NCI-H82 (cell line): ENCODE results near the gene TBRG4.
"Not testable (repeated sequence)": the region's sequence is repeated elsewhere in the genome, so short reads cannot be mapped to it uniquely, and the experiment has no call there.

Source experiments
- DNase-seq: peaks from one replicate; lab custom pipeline; 2025; lab: John Stamatoyannopoulos, UW

TBRG4 gene

DNA sequence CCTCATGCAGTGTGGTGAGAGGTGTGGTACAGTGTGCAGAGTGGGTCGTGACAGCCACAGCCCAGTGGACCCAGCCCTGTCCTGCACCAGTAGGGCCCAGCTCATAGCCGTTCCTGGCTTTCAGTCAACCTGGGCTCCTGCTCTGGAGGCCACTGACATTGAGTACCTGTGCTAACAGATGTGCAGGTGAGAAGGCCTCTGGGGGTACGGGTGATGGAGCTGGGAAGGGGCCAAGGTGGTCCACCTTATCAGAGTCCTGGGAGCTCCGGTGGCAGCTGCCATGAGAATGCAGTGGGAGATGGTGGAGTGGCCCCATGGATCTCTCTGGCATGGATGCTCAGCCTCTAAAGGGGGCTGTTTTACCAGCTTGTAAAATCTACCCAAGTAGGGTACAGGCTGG lies 6.1 kb upstream of the TBRG4 start:
- DNase-seq = no peak

DNA sequence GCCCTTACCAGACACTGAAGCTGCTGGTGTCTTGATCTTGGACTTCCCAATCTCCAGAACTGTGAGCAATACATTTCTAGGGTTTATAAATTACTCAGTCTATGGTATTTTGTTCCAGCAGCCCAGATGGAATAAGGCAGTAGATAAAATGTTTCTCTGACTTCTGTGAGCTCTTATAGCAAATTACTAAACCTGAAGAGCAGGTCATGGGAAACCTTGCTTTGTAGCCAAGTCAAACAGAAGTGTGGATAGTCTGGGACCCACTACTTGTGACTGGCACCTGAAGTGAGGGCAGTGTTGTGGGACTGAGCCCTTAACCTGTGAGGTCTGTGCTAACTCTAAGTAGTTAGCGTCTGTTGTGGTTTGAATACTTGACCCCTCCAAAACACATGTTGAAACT lies 4.6 kb upstream of the TBRG4 start:
- no peak for DNase-seq

DNA sequence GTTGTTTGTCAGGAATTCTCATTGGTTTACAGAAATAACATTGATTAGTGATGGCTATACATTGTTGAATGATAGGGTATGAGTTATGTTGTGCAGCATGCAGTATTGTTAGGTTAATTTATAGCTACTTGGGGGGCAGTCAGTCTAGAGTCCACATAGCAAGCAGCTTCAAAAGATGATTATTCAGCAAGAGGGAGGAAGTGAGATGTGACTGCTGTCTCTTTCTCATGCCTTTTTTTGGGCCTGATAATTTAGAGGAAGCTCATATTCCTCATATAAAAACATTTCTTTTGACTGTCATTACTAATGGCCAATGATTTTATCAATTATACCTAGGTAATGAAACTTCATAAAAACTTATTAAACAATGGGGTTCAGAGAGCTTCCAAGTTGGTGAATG lies 3.4 kb upstream of the TBRG4 start:
- no peak for DNase-seq

DNA sequence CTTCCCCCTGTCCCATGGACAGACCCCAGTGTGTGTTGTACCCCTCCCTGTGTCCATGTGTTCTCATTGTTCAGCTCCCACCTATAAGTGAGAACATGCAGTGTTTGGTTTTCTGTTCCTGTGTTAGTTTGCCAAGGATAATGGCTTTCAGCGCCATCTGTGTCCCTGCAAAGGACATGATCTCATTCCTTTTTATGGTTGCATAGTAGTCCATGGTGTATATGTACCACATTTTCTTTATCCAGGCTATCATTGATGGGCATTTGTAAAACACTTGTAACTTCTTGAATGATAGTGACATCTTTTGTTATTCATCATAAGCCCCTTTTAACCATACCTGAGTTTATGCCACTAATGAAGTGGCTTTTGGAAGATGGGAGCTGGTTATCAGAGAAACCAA lies 2.8 kb upstream of the TBRG4 start:
- not testable (repeated sequence) for DNase-seq

DNA sequence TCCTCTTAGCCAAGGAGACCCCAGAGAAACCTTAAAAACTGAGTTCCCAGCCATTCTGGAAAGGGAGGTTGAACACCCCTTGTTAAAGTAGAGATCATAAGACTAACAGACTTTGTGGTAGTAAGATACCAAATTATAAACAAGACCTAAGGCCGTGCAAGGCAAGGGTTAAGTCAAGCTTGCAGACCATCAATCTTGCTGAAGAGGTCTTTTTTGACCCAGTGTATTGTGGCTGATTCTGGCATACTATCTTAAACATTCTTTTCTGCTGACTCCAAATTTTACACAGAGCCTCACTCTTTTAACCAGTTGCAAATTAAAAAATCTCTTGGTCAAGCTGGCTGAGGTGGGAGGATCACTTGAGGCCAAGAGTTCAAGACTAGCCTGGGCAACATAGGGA lies 1.2 kb upstream of the TBRG4 start:
- DNase-seq = no peak

DNA sequence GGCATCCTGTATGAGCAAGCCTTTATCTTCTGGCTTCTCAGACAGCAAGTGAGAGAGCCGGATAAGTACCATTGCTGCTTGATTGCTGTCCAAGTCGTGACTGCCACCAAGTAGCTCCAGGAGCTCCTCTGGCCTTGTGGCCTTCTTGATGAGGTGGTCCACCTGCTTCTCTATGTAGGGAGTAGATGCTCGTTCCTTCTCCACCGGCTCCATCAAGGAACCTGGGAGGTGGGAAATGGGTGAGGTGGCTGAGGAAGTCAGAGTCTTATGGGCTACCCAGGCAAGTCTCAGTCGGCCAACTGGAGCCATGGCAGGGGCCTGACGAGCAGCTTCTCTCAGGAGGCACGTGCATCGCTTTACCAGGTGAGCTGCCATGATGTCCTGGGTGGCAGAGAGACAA lies 2.6 kb downstream of the TBRG4 start:
- no peak for DNase-seq

DNA sequence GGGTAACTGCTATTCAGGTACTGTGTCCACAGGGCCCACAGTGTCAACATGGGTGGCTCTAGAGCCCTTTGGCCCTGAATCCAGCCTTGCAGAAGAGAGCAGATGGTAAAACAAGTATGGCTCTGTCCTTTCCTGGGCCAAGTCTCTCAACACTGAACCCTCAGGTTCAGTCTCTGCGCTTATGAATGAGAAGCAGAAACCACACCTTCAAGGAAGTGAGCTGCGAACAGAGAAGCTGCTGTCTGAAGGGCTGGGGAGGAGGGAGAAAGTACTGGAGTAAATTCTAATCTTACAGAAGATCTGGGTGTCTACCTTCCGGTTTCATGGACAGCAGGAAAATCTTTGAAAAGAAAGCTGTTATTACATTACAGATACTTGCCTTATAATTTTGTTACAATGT lies 4.1 kb downstream of the TBRG4 start:
- no peak for DNase-seq

DNA sequence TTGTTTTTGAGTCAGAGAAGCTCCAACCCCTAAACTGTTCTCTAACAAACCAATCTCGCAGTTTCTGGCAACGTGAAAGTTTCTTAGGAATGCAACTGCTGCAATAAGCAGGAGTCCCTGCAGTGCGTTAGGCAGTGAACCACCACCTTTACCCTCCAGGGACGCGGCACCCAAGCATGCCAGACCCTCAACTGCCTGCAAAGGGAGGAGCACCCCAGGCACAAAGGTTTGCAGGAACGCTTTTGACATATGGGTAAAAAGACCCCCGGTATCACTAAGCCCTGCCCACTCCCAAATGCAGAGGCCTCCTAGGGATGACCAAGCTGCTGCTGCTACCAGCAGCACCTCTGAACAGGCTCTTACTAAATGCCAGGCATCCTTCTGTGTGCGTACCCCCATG lies 4.7 kb downstream of the TBRG4 start:
- no peak for DNase-seq

DNA sequence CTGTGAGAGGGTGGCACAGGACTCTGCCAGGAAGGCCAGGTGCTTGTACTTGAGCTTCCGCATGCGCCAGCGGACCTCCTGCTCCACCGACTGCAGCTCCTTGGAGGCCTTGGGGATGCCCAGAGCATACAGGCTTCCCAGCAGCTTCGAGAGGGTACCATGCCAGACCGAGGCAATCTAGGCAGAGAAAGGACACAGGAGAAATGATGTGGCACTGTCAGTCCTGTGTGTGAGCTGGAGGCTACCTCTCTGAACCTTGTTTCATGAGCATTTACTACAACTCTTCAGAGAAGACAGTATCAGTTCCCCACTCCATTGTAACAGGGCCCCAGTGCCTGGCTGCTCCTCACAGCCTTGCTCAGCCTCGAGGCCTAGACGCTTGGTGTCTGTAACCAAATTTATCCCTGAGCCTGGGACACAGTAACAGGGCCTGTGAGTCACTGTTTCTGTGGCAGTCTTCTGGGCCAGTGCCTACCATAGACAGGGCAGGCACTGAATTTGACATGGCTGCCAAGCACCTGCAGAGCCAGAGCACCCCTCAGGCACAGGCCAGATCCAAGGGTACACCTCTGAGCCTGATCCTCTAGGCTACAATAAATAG lies 5.8 kb downstream of the TBRG4 start:
- no peak for DNase-seq

DNA sequence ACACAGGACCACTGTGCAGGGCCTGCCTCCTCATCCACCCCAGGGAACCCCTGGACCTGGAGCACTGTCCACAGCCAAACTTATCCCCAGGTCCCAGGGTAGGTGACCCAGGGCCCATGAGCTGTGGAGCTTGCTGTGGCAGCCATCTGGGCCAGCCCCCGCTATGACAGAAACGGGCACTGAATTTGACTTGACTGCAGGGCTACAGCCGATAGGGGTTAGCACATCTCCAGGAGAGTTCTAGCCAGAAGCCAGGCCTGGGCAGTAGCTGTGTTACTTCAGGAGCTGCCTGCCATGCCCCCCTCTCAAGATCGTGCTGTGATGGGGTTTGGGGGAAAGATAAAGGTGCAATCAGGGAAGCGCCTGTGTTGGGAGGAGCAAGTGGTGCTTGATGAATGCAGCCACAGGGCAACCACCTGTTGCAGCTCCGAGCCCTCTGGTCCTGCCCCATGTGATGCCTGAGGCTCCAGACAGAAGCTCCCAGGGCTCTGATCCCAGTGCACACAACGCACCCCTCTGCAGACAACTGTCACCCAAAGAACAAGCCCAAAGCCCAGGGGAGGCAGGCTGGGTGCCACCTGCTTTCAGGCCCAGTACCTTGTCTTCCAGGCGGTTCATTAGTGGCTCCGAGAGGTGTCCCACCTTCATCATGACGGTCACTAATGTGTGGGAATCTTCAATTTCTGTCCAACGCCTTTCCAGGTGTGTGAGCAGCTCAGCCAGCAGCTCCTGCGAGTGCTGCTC lies 6.5 kb downstream of the TBRG4 start:
- DNase-seq = no peak

DNA sequence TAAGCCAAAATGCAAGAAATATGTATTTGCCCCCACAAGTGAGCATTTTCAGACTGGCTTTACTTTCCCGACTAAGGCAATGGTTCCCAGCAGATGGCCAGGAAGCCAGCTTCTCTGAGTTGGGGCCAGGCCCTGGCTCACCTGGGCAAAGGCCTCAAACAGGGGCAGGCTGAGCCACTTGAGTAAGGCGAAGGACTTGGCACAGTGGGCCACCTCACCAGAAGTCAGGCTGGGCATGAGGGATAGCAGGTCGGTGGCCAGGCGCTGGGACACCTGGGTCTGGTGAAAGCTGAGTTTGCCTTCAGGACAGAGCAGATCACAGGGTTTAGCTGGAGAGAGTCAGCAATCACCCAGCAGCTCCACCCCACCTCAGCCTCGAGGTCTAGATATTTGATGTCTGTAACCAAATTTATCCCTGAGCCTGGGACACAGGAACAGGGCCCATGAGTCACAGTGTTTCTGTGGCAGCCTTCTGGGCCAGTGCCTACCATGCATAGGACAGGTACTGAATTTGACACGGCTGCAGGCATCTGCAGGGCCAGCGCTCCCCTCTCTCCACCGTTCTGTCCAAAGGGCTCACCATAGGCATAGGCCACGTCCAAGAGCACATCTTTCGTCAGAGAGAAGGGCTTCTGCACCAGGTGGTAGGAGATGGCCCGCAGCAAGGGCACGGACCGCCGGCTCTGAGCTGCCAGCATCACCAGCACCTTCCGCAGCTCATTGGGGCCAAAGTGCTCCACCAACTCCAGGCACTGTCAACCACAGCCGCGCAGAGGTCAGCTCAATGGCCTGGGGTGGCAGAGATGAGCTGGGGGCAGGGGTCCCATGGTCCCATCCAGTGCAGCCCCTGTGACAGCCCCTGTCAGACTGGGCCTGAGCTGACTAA lies 7.3 kb downstream of the TBRG4 start:
- no peak for DNase-seq

DNA sequence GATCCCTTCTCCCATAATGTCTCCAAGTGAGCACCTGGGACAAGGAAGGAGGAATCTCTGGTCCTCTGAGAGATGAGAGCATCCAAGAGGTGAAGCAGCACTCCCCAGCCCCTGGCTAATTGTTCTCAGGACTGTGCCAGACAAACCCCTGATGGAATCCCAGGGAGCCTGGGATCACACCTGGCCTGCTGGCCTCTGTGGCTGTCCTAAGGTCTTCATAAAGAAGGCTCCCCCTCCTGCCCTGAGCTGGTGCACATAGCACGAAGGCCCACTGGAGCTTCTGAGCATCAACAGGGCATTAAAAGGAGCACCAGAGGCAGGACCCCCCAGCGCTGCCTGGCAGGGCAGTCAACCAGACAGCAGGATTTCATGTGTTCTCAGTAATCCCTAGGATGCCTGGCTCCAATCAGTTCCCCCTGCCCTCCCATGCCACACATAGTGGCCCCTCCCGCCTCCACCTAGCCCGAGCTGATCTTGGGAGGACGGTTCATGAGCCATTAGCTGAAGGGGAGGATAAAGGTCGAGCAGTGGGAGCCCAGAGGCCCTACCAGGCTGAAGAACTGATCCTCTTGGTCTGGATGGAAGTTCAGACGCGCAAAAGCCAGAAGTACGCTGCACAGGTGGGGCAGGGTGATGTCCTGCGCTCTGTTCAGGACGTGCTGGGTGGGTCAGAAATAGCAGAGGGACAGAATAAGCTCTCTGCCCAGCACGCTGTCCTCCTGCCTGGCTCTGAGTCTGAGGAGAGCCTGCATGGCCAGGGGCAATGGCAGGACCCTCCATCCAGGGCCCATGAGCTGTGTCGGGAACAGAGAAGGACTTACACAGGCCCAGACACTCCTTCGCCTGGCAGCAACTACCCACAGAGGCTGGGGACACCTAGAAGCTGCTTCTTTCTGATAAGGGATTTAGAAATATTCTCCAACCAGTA lies 8.4 kb downstream of the TBRG4 start:
- no peak for DNase-seq

DNA sequence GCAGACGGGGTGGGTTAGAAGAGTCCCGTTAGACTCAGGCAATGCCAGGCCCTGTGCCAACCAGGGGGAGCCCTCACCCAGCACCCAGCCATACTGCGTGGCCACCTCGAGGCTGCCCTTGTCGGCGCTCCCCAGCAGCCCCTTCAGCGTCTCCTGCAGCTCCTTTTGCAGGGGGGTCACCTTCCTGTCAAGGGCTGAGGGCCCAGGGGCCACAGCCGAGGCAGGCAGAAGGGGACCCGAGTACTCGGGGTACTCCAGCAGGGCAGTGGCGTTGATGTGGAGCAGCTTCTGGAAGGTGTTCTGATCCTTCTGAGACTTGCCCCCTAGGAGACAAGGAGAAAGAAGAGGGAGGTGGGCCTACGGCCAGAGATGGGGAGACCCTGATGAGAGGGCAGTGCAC lies 9.7 kb downstream of the TBRG4 start:
- DNase-seq = no peak

DNA sequence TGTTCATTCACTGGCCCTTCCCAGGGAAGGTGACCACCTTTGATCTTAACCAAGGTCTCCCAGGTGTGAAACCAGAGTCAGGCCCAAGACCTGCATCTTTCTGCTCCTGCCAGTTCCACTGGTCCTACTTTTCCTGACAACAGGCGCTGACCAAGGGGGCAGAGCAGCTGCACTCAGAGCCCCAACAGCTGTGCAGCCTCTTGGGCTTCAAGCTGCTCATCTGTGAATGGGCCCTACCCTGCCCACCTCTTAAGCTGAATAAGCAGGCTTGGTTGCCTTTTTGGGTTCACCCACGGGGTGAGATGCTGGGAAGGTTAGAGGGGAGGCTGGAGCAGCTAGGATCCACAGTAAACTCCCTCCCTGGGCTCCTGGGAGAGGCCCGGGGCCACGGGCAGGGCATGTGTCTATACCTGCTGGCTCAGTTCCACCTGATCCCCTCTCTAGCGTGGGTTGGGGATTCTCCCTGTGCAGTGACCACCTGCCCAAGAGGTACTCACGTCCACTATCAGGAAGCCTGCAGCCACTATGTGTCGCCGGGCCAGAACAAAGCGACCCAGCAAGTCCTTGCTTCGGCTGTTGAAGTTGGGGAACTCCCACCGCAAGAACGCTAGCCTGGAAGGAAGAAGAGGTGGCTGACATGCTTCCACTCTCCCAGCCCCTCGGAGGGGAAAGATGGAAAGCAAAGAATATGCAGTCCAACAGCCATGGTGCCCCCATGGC lies 10.6 kb downstream of the TBRG4 start:
- DNase-seq = no peak

DNA sequence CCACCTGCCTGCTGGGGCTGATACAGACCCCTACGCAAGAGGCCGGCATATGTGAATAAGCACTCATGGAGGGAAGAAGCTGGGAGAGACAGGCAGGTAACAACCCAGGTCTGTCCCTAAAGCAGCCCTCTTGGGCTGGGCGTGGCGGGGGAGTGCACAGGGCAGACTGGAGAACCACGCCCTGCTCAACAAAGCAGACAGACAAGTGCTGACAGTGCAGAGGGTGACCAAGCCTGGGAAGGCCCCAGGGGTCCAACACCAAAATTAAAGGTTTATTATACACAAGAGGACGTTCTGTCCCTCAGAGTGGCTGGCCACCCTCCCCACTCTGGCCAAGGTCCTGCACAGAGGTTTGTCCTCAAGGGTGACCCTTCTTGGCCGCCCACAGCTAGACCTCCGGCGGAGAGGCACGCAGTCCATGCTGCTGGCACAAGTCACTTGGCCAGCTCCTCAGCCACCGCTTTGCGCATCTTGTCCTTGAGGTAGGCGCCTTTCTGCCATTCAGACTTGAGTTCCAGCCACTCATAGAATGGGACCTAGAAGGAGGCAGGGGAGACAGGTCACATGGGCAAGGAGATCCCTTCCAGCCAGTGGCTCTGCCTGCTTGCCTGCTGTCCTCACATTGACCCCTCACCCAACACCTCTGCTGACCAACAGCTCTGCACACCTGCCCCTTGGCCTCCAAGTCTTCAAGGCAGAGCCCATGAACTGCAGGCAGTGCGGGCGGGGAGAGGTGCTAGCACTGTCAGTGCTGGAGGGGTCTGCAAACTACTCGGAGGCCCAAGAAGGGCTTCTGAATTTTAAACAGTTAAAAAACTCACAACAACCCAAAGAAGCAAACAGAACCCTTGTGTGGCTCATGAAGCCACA lies 11.4 kb downstream of the TBRG4 start:
- no peak for DNase-seq

DNA sequence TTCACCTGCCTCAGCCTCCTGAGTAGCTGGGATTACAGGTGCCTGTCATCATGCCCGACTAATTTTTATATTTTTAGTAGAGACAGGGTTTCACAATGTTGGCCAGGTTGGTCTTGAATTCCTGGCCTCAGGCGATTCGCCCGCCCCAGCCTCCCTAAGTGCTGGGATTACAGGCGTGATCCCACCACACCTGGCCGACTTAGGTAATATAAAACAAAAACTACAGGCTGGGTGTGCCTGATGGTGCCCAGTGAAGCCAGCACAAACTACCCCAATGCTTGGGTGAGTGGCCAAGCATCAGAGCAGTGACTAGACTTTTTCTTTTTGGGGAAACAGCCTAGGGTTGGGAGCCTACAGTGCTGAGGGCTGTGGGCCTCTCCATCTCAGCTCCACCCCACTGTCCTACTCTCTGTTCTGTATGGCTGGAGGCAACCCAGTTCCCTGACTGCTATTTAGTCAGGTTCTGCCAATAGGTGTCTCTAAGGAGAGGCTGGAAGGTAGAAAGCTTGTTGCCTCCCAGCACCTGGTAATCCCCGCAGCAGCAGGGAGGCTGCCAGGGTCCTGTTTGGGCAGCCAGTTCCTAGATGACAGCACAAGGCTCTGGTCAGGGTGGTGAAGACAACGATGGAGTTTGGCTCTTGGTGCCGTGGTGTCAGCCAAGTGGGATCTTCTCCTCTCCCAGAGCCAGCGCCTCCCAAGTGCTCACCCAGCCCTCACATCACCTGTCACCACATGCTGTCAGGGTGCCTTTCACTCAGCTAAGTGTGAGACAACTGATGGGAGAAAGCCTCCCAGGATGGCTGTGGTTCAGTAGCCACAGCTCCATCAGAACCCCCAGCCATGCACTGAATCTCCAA lies 12.3 kb downstream of the TBRG4 start:
- peak; percentile 18 for DNase-seq

DNA sequence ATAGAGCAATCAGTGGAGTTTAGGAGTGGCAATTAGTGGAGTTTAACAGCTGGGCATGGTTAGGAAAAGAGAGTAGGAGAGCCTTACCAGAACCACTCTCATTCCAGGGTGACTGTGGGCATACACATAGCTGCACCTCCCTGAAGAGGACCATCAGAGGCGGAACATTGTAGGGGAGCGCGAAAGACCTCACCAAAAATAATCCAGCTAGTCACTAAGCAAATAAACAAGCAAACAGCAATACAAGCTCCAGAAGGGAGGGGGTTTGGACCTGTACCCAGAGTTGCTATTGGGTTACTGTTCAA lies 18.6 kb downstream of the TBRG4 start:
- no peak for DNase-seq

DNA sequence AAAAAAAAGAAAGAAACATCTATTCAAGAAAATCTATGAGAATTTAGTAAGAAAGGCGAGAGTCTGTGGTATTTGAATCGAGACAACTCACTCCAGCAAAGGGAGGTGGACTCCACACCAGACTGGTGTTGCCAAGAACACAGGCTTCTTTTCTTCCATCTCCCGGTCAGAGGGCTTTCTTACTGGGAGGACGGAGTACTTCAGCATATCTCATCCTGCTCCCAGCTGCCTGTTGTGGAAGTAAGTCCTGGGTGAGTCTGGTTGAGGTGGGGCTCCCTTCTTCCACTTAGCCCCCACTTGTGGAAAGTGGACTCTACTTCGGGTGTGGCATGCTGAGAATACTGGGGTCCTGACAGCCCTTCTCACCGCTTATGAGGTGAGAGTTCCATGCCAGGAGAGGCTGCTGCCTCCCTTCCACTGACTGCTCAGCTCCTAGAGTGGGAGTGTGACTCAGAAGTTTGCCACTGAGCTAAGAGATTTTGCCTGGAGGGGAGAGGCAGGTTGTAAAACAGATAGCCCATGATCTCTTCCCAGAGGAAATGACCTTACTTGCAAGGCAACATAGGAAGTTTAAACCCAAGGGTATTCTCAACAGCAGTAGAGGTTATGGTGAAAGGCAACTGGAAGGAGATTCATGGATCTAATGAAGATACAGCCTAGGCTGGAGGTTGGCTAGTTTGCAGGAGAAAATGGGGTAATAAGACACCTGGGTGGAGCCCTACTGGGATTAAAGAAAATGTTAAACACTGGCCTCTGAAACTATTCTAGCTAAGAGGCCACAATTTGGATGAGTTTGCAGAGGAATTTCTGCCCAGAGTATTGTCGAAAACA lies 19.2 kb downstream of the TBRG4 start:
- no peak for DNase-seq
